Measurements from ENCODE around the gene CDPF1. TPM values are rescaled to one million over a fixed set of nuclear protein-coding genes. Genes with fewer than 3 reads are reported as not detected.
A peak's percentile ranks its signal among the peaks of the same experiment; 100 is the strongest.

CDPF1 gene
- total RNA-seq, 2 donors from 2014 or later = 9.7 to 11.9 TPM

DNA sequence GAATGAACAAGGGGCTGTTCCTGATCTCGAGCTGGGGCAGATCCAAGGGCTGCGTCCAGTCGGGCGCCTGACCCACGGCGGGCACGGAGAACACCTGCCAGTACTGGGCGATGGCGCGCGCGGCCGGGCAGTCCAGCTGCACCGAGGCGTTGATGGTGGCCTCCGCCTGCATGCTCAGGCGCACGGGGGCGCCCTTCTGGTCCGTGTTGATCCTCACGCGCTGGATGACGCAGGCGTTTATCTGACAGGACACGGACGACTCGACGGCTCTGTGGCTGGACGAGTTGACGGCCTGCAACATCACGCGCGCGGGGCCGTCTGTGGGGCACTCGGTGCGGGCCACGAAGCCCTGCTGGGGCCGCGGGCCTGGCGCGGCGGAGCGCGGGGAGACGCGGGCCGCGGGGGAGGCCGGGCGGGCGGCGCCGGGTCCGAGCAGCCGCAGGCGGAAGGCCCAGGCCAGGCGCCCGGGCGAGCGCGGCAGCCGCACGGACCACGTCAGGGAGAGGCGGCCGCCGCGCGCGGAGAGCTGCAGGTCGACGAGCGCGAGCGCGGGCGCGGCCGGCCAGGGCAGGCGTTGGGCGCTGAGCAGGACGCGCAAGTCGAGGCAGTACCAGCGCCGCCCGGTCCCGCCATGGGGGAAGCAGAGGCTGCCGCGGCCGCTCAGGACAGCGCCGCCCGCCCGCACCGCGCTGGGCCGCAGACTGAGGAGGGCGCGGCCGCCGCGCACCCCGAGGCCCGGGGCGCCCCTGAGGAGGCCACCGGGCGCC, 12.5 kb upstream of the CDPF1 start:
- no peaks in the 10 kb centered on the region for H3K27me3 ChIP-seq
- peak; percentile 78 for DNase-seq (ENCODE audit: low spot score)
- no peaks in the 10 kb centered on the region for H3K36me3 ChIP-seq
- no peak overlapping the region for H3K27ac ChIP-seq
- TF ChIP-seq, protein P1, sequence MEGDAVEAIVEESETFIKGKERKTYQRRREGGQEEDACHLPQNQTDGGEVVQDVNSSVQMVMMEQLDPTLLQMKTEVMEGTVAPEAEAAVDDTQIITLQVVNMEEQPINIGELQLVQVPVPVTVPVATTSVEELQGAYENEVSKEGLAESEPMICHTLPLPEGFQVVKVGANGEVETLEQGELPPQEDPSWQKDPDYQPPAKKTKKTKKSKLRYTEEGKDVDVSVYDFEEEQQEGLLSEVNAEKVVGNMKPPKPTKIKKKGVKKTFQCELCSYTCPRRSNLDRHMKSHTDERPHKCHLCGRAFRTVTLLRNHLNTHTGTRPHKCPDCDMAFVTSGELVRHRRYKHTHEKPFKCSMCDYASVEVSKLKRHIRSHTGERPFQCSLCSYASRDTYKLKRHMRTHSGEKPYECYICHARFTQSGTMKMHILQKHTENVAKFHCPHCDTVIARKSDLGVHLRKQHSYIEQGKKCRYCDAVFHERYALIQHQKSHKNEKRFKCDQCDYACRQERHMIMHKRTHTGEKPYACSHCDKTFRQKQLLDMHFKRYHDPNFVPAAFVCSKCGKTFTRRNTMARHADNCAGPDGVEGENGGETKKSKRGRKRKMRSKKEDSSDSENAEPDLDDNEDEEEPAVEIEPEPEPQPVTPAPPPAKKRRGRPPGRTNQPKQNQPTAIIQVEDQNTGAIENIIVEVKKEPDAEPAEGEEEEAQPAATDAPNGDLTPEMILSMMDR (IDR thresholded peaks at IDR 0.05) = peak in 1 of 2 donors; percentile 51
- peak overlapping the region; percentile 18 to 41 for H3K4me3 ChIP-seq
- H3K4me1 ChIP-seq = peaks cover 0 to 10% of the 10 kb centered on the region in 2 donors
- no peaks in the 10 kb centered on the region for H3K9me3 ChIP-seq

DNA sequence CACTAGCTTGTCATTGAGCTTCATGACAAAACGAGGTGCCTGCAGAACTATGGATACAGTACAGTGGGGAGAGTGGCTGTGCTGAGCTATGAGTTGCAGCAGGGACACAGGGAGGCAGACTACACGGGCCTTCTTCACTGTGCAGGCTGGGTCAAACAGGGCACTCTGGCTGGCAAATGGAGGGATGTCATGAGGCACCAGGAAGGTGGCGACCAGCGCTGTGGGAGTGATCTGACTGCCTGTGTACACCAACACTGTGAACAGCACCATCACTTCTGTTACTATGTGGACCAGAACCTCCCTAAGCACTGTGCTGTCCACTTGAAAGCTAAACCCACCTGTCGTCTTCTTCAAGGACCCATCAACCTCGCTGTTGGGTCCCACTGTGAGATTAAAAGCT, 9.9 kb upstream of the CDPF1 start:
- Histone ChIP-seq H3K4me1 (no peaks in the 10 kb centered on the region), H3K27ac (no peak overlapping the region), H3K9me3 (no peaks in the 10 kb centered on the region), H3K27me3 (no peaks in the 10 kb centered on the region), H3K4me3 (no peak overlapping the region), H3K36me3 (no peaks in the 10 kb centered on the region)
- DNase-seq (ENCODE audit: low spot score) = no peak
- TF ChIP-seq, protein P1 (IDR thresholded peaks at IDR 0.05) = no peak

DNA sequence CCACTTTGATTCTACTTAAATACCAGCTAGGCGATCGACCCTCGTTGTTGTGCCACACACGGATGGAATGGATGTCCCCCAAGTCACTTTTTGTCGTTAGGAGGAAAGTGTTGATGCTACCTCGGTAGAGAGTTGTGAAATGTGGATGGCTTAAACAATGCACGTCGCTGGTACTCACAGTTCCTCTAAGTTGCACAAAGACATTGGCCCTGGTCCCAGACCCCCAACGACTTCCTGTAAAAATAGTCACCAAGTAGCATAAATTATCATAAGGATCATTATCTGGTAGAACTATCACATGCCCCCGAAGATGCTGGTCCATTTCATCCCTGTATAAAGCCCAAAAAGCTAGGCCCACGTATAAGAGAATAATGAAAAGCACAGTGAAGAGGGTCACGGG, 9.3 kb upstream of the CDPF1 start:
- no peaks in the 10 kb centered on the region for H3K4me1 ChIP-seq
- H3K4me3 ChIP-seq = no peak overlapping the region
- DNase-seq (ENCODE audit: low spot score) = no peak
- H3K27me3 ChIP-seq = no peaks in the 10 kb centered on the region
- no peaks in the 10 kb centered on the region for H3K9me3 ChIP-seq
- no peaks in the 10 kb centered on the region for H3K36me3 ChIP-seq
- TF ChIP-seq, protein P1 (IDR thresholded peaks at IDR 0.05) = no peak
- no peak overlapping the region for H3K27ac ChIP-seq

DNA sequence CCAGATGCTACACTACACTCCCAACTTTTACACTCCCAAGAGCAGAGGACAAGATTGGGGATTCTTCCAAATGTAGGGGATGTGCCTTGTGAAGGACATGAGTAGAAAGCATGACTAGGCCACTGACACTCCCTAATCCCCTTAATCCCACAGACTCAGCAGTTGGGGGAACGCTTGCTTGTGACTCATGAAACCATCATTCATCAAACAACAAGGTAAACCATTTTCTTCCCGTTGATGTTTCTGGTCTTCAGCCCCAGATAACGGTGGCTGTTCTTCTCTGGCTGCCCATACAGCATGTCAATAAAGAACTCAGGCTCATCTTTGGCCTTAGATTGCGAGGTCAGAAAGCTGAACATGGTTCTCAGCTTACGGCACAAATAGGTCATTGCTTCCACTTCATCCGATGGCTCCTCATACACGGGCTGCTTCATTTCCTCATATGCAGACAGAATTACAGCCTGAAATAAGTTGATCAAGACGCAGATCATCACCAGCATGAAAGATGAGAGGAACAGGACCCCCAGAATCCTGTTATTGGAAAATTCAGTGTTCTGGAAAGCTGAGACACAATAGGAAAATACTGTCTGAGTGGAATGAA, 6.4 kb upstream of the CDPF1 start:
- DNase-seq (ENCODE audit: low spot score) = no peak
- TF ChIP-seq, protein P1 (IDR thresholded peaks at IDR 0.05) = no peak
- Histone ChIP-seq H3K4me3 (no peak overlapping the region), H3K4me1 (peaks cover 0 to under 1% of the 10 kb centered on the region in 2 donors), H3K27me3 (no peaks in the 10 kb centered on the region), H3K27ac (no peak overlapping the region), H3K36me3 (no peaks in the 10 kb centered on the region), H3K9me3 (no peaks in the 10 kb centered on the region)

DNA sequence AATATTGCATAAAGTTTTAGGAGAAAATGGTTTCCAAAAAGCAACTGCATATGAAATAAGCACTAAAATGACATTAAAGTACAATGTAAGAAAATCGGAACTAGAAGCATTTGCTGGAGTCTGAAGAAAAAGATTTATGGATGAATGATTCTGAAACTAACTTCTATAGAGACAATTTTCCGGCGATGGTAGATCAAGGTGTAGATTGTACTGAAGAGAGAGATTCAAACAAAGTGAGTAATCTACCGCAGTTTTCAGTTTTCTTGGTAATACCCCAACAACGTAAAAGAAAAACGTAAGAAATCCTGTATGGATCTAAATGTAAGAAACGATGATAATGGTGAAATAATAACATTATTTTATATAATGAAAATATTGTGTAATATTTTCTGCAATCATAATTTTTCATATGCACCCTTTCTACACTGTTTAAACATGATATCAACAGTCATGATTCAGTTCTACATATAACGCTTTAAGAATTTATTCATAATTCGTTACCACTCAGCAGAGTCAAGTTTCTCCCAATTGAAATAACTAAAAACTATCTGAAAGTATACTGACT, 1.8 kb upstream of the CDPF1 start:
- H3K27me3 ChIP-seq = no peaks in the 10 kb centered on the region
- H3K27ac ChIP-seq = no peak overlapping the region
- H3K36me3 ChIP-seq = no peaks in the 10 kb centered on the region
- no peak for DNase-seq (ENCODE audit: low spot score)
- peaks cover 0 to 30% of the 10 kb centered on the region in 2 donors for H3K4me1 ChIP-seq
- H3K9me3 ChIP-seq = no peaks in the 10 kb centered on the region
- H3K4me3 ChIP-seq = no peak overlapping the region
- TF ChIP-seq, protein P1 (IDR thresholded peaks at IDR 0.05) = no peak
